ENCODE results near the gene GNPTG.

Gene GNPTG

DNA sequence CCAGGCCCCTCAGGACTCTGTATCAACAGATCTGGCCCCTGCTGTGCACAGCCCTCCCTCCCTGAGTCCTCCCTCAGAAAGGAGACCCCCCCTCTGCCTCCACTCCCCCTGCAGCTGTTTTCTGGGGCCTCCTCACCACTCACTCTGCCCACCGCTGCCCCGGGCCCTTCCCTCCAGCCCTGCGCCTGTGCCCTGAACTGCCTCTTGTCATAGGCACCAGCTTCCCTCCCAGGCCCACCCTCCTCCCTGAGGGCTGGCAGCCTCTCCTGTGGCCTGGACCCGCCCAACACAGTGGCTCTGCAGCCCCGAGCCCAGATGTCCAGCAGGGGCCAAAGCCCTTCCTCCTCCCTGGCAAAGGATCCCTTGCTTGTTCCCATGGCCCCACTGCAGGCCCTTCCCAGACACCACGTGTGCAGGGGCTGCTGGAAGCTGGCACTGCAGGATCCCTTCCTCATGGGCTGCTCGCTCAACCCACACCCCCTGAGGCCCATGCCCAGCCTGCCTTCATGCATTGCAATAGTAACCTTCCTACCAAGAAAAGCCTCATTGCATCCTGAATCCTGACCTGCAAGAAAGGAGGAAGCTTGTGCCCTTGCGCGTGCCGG, 25.8 kb downstream of the GNPTG start:
- Histone ChIP-seq H3K36me3 (ENCODE audit: control insufficient read depth in 2 of 2, insufficient read depth in 2 of 2, low read length in 2 of 2) (peaks cover 3 to 6% of the 10 kb centered on the region in 2 donors), H3K4me1 (ENCODE audit: control insufficient read depth, insufficient read depth, low read length) (peaks cover 16% of the 10 kb centered on the region), H3K9ac (ENCODE audit: low read length in 2 of 2) (no peak overlapping the region), H3K27me3 (ENCODE audit: control insufficient read depth in 1 of 2, insufficient read depth in 2 of 2, low read length in 2 of 2) (no peaks in the 10 kb centered on the region), H3K27ac (ENCODE audit: low read length) (no peak overlapping the region), H3K9me3 (ENCODE audit: control insufficient read depth in 2 of 2, low read length in 2 of 2) (no peaks in the 10 kb centered on the region), H3K4me3 (ENCODE audit: low read length in 2 of 2) (no peak overlapping the region)

DNA sequence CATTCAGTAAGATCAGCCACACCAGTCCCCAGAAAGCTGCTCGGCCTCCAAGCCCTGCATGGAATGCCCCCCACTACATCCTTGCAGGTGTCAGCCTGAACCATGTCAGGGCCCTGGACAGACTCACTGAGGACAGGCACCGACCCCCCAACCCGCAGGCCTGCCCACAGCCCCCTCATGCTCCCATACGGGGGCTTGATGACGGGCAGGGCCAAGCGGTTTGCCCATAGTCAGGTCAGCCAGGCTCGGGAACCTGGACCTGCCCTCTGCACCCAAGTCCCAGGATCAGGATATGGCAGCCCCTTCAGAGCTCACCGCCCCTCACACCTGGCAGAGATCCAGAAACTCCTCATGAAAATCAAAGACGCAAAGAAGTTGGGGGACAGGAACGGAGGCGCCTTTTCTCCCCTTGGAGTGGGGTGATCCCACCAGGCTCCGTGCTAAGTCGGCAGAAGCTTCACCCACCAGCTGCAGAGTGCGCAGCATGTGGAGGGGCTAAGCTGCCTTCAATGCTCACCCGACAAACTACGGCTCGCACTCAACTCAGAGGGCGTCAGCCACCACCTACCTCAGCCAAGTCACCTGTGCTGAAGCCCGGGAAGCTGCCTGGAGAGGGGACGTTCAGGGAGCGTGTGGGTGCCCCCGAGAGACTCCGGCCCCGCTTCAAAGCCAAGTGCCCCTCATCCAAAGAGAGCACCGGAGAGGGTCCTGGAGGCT, 26.5 kb downstream of the GNPTG start:
- H3K4me3 ChIP-seq (ENCODE audit: low read length in 2 of 2), result peak overlapping the region; percentile 31 to 66
- H3K27me3 ChIP-seq (ENCODE audit: control insufficient read depth in 1 of 2, insufficient read depth in 2 of 2, low read length in 2 of 2), result no peaks in the 10 kb centered on the region
- H3K9me3 ChIP-seq (ENCODE audit: control insufficient read depth in 2 of 2, low read length in 2 of 2), result no peaks in the 10 kb centered on the region
- peaks cover 16% of the 10 kb centered on the region for H3K4me1 ChIP-seq (ENCODE audit: control insufficient read depth, insufficient read depth, low read length)
- no peak overlapping the region for H3K9ac ChIP-seq (ENCODE audit: low read length in 2 of 2)
- no peak overlapping the region for H3K27ac ChIP-seq (ENCODE audit: low read length)
- H3K36me3 ChIP-seq (ENCODE audit: control insufficient read depth in 2 of 2, insufficient read depth in 2 of 2, low read length in 2 of 2), result peaks cover 3 to 7% of the 10 kb centered on the region in 2 donors

DNA sequence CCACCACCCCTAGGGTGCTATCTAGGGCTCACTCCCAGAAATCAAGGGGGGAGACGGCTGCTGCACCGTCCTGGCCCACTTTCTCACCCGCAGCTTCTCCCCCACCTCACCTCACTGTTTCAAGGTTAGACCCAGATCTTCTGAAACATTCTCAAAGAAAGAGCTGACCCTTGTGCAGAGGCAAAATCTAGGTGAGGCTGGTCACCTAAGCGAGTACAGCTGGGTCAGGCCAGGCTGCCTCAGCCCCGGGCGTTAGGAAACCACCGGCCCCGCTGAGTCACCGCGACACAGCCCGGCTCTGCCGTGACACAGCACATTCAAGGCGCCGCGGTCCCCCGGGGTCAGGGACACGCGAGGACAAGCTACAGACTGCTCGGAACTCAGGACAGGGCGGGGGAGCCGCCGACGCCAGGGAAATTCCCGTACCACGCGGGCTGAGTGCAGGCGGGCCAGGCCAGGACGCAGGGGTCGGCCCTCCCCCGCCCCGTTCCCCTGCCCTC, 27.1 kb downstream of the GNPTG start:
- Histone ChIP-seq H3K27me3 (ENCODE audit: control insufficient read depth in 1 of 2, insufficient read depth in 2 of 2, low read length in 2 of 2) (no peaks in the 10 kb centered on the region), H3K9ac (ENCODE audit: low read length in 2 of 2) (peak overlapping the region in 1 of 2 donors; percentile 37), H3K9me3 (ENCODE audit: control insufficient read depth in 2 of 2, low read length in 2 of 2) (no peaks in the 10 kb centered on the region), H3K36me3 (ENCODE audit: control insufficient read depth in 2 of 2, insufficient read depth in 2 of 2, low read length in 2 of 2) (peaks cover 3 to 10% of the 10 kb centered on the region in 2 donors), H3K27ac (ENCODE audit: low read length) (no peak overlapping the region), H3K4me1 (ENCODE audit: control insufficient read depth, insufficient read depth, low read length) (peaks cover 16% of the 10 kb centered on the region), H3K4me3 (ENCODE audit: low read length in 2 of 2) (peak overlapping the region; percentile 31 to 66)

DNA sequence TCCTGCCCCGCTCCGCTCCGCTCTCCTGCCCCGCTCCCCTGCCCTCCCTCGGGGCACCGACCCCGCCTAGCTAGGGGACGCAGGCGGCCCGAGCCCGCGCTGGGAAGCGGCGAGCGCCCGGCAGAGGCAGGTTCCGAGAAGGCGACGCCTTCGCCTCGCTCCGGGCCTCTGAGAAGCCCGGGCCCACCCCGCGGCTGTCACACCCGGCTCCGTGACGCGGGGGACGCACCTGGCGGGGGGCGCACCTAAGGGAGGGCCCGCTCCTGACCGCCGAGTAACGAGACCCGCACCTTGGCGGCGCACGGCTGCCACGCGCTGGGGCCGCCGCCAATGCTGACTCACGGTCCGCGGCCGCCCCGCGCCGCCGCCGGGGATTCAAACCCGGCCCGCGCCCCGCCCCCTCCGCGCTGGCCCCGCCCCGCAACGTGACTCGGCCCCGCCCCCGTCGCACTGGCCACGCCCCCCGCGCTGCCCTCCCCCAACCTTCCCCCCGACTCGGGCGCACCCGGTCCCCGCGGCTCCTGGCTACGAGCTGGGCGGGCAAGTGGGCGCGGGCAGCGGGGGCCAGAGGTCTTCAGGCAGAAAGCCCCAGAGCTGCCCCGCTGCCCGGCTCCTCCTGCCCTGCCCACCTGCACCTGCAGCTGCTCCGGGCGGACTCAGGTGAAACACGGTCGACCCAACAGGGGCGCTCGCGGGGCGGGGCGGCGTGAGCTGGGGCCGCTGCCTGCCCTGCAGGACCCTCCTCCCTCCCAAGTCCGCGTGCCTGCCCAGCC, 27.8 kb downstream of the GNPTG start:
- peak overlapping the region; percentile 12 to 66 for H3K4me3 ChIP-seq (ENCODE audit: low read length in 2 of 2)
- no peak overlapping the region for H3K27ac ChIP-seq (ENCODE audit: low read length)
- H3K9ac ChIP-seq (ENCODE audit: low read length in 2 of 2), result peak overlapping the region in 1 of 2 donors; percentile 37
- H3K36me3 ChIP-seq (ENCODE audit: control insufficient read depth in 2 of 2, insufficient read depth in 2 of 2, low read length in 2 of 2), result peaks cover 3 to 9% of the 10 kb centered on the region in 2 donors
- H3K27me3 ChIP-seq (ENCODE audit: control insufficient read depth in 1 of 2, insufficient read depth in 2 of 2, low read length in 2 of 2), result no peaks in the 10 kb centered on the region
- H3K9me3 ChIP-seq (ENCODE audit: control insufficient read depth in 2 of 2, low read length in 2 of 2), result no peaks in the 10 kb centered on the region
- H3K4me1 ChIP-seq (ENCODE audit: control insufficient read depth, insufficient read depth, low read length), result peaks cover 16% of the 10 kb centered on the region

DNA sequence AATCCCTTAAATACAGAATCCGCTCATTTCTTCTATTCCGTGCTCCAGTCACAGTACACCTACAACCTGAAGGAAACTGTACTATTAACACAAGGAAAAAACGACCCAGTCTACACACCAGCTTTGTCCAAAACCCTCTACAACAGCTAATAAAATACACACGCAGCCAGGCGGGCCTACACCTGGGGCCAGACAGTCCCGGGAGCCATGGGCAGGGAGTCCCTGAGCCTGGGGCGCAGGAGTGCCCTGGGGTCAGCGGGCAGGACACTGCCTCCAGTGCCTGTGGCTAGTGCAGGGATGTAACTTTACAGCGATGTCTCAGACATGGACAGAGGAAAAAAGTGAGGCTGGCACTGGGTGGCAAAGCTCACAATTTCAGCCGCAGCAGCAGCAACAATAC, 28.5 kb downstream of the GNPTG start:
- peaks cover 3 to 8% of the 10 kb centered on the region in 2 donors for H3K36me3 ChIP-seq (ENCODE audit: control insufficient read depth in 2 of 2, insufficient read depth in 2 of 2, low read length in 2 of 2)
- no peak overlapping the region for H3K9ac ChIP-seq (ENCODE audit: low read length in 2 of 2)

DNA sequence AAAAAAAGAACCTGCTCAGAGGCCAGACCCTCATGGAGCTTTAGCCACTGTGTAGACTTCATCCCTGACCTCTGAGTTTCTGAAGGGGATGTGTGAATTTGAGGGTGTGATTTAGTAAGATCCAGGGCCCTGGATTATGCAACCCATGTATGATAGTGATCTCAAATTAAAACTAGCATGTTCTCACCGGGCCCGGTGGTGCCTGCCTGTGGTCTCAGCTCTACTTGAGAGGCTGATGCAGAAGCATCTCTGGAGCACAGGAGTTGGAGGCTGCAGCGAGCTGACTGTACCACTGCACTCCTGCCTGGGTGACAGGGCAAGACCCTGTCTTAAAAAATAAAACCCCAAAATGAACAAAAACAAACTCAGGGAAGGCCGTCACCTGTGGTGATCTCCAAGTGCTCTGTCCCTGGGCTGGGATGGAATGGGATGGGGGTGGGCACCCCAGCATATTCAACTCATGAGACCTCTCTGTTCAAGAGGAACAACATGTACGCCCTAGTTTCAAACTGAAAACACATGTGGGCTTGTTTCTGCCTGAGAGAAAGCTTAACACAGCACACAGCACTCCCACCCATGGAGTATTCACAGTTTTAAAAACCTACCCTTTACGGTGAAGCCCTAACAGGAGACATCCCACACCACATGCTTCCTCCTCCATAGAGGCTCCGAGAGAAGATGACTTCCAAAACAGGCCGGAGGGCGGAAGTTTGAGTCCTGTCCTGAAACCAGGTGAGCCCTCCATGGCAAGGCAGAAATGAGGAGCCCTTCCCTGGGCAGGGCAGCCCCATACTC, 30.1 kb downstream of the GNPTG start:
- no peak overlapping the region for H3K4me3 ChIP-seq (ENCODE audit: low read length in 2 of 2)
- no peak overlapping the region for H3K27ac ChIP-seq (ENCODE audit: low read length)
- no peaks in the 10 kb centered on the region for H3K9me3 ChIP-seq (ENCODE audit: control insufficient read depth in 2 of 2, low read length in 2 of 2)
- H3K36me3 ChIP-seq (ENCODE audit: control insufficient read depth in 2 of 2, insufficient read depth in 2 of 2, low read length in 2 of 2), result peaks cover 3 to 6% of the 10 kb centered on the region in 2 donors
- no peak overlapping the region for H3K9ac ChIP-seq (ENCODE audit: low read length in 2 of 2)
- no peaks in the 10 kb centered on the region for H3K27me3 ChIP-seq (ENCODE audit: control insufficient read depth in 1 of 2, insufficient read depth in 2 of 2, low read length in 2 of 2)
- H3K4me1 ChIP-seq (ENCODE audit: control insufficient read depth, insufficient read depth, low read length), result peaks cover 16% of the 10 kb centered on the region

More for the DNA sequence above, 28.5 kb downstream of the GNPTG start:
- Histone ChIP-seq H3K4me1 (ENCODE audit: control insufficient read depth, insufficient read depth, low read length) (peaks cover 16% of the 10 kb centered on the region), H3K4me3 (ENCODE audit: low read length in 2 of 2) (no peak overlapping the region), H3K9me3 (ENCODE audit: control insufficient read depth in 2 of 2, low read length in 2 of 2) (no peaks in the 10 kb centered on the region), H3K27ac (ENCODE audit: low read length) (no peak overlapping the region), H3K27me3 (ENCODE audit: control insufficient read depth in 1 of 2, insufficient read depth in 2 of 2, low read length in 2 of 2) (no peaks in the 10 kb centered on the region)

DNA sequence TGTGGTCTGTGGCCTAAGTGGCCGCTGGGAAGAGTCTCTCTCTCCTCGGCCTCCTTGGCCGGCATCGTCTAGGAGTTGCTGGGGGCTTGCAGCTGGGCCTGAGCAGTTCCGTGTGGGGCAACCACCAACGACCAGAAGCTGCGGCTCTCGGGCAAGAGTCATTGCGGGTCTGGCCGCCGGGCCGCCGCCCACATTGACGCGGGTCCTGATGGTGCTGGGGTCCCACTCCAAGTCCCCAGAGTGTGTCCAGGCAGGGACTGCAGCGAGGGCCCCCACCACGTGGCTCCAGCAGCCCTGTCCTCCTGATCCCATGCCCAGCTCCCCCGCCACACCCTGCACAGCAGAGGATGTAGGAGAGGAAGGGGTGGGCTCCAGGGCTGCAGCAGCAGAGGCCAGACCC, 31.8 kb downstream of the GNPTG start:
- peaks cover 8% of the 10 kb centered on the region for H3K4me1 ChIP-seq (ENCODE audit: control insufficient read depth, insufficient read depth, low read length)
- H3K4me3 ChIP-seq (ENCODE audit: low read length in 2 of 2), result no peak overlapping the region
- peaks cover 3 to 6% of the 10 kb centered on the region in 2 donors for H3K36me3 ChIP-seq (ENCODE audit: control insufficient read depth in 2 of 2, insufficient read depth in 2 of 2, low read length in 2 of 2)
- no peak overlapping the region for H3K9ac ChIP-seq (ENCODE audit: low read length in 2 of 2)
- no peaks in the 10 kb centered on the region for H3K27me3 ChIP-seq (ENCODE audit: control insufficient read depth in 1 of 2, insufficient read depth in 2 of 2, low read length in 2 of 2)
- no peak overlapping the region for H3K27ac ChIP-seq (ENCODE audit: low read length)
- H3K9me3 ChIP-seq (ENCODE audit: control insufficient read depth in 2 of 2, low read length in 2 of 2), result no peaks in the 10 kb centered on the region

DNA sequence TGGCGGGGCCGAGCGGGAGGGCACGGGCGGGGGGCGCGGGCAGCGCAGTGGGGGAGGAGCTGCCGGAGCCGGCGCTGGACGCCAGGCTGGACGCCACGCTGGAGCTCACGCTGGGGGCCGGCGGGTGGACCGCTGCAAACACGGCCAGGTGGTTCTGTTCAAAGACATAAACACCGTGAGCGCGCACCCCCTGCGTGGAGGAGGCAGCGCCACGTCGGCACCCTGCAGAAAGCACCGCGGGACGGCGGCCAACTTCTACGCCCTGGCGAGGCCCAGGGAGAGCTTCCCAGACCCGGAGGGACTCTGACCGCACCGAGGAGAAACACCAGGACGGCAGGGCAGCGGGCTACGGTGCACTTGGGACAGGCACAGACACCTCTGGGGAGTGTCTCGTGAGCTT, 33.5 kb downstream of the GNPTG start:
- no peak overlapping the region for H3K4me3 ChIP-seq (ENCODE audit: low read length in 2 of 2)
- H3K36me3 ChIP-seq (ENCODE audit: control insufficient read depth in 2 of 2, insufficient read depth in 2 of 2, low read length in 2 of 2), result peaks cover 3 to 7% of the 10 kb centered on the region in 2 donors
- no peak overlapping the region for H3K9ac ChIP-seq (ENCODE audit: low read length in 2 of 2)

DNA sequence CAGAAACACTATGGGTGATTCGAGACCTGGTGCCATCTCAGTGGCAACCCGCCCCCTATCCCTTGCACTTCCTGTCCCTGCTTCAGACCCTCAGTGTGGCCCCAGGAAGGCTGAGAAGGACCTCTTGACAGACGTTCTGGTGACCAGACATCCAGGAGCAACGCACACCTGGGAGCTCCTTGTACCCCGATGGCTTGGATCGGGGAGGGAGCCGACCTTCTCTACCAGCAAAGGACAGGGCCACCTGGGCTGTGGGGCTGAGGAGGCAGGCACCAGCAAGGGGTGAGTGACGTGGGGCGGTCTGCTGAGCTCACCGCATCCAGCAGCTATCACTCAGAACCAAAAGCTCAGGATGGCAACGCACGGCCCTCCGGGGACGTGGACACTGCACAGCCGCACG, 35.6 kb downstream of the GNPTG start:
- H3K9me3 ChIP-seq (ENCODE audit: control insufficient read depth in 2 of 2, low read length in 2 of 2), result no peaks in the 10 kb centered on the region
- peaks cover 0 to 9% of the 10 kb centered on the region in 2 donors for H3K36me3 ChIP-seq (ENCODE audit: control insufficient read depth in 2 of 2, insufficient read depth in 2 of 2, low read length in 2 of 2)
- no peaks in the 10 kb centered on the region for H3K27me3 ChIP-seq (ENCODE audit: control insufficient read depth in 1 of 2, insufficient read depth in 2 of 2, low read length in 2 of 2)
- H3K4me3 ChIP-seq (ENCODE audit: low read length in 2 of 2), result no peak overlapping the region
- no peak overlapping the region for H3K27ac ChIP-seq (ENCODE audit: low read length)
- H3K9ac ChIP-seq (ENCODE audit: low read length in 2 of 2), result no peak overlapping the region
- no peaks in the 10 kb centered on the region for H3K4me1 ChIP-seq (ENCODE audit: control insufficient read depth, insufficient read depth, low read length)

More for the DNA sequence above, 33.5 kb downstream of the GNPTG start:
- Histone ChIP-seq H3K9me3 (ENCODE audit: control insufficient read depth in 2 of 2, low read length in 2 of 2) (no peaks in the 10 kb centered on the region), H3K4me1 (ENCODE audit: control insufficient read depth, insufficient read depth, low read length) (no peaks in the 10 kb centered on the region), H3K27me3 (ENCODE audit: control insufficient read depth in 1 of 2, insufficient read depth in 2 of 2, low read length in 2 of 2) (no peaks in the 10 kb centered on the region), H3K27ac (ENCODE audit: low read length) (no peak overlapping the region)

DNA sequence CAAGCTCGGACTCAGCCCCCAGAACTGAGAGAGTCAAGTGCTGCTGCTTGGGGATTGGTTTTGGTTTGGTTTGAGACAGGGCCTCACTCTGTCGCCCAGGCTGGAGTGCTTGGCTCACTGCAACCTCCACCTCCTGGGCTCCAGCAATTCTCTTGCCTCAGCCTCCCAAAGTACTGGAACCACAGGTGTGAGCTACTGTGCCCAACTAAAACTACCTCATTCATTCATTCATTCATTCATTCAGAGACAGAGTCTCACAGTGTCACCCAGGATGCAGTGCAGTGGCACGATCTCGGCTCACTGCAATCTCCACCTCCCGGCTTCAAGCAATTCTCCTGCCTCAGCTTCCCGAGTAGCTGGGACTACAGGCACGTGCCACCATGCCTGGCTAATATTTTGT, 38.0 kb downstream of the GNPTG start:
- Histone ChIP-seq H3K27me3 (ENCODE audit: control insufficient read depth in 1 of 2, insufficient read depth in 2 of 2, low read length in 2 of 2) (no peaks in the 10 kb centered on the region), H3K9ac (ENCODE audit: low read length in 2 of 2) (no peak overlapping the region), H3K9me3 (ENCODE audit: control insufficient read depth in 2 of 2, low read length in 2 of 2) (no peaks in the 10 kb centered on the region), H3K4me3 (ENCODE audit: low read length in 2 of 2) (no peak overlapping the region), H3K36me3 (ENCODE audit: control insufficient read depth in 2 of 2, insufficient read depth in 2 of 2, low read length in 2 of 2) (peaks cover 11 to 22% of the 10 kb centered on the region in 2 donors), H3K27ac (ENCODE audit: low read length) (no peak overlapping the region), H3K4me1 (ENCODE audit: control insufficient read depth, insufficient read depth, low read length) (no peaks in the 10 kb centered on the region)
